Type B pancreatic cell (in vitro differentiated cells): ENCODE results near the gene ATG9B. TPM values are rescaled to one million over a fixed set of nuclear protein-coding genes. Genes with fewer than 3 reads are reported as not detected.

Experiments used
- DNase-seq: peaks from one replicate; pipeline ENCODE4 v3.0.0; 2021; ENCODE audit warnings: mixed read lengths; ENCODE audit not compliant: unreplicated experiment; ENCODE audit errors: extremely low spot score
- H3K27ac Mint-ChIP-seq: 2 replicates; pipeline ENCODE4 v1.8.0; 2021; ENCODE audit warnings: mild to moderate bottlenecking, mixed read lengths
- H3K27me3 Mint-ChIP-seq: 2 replicates; pipeline ENCODE4 v1.8.0; 2021; ENCODE audit warnings: mixed read lengths
- H3K36me3 Mint-ChIP-seq: 2 replicates; pipeline ENCODE4 v1.8.0; 2021; ENCODE audit warnings: mixed read lengths
- H3K4me1 Mint-ChIP-seq: one replicate; pipeline ENCODE4 v1.8.0; 2021; ENCODE audit warnings: mixed read lengths; ENCODE audit not compliant: unreplicated experiment
- H3K4me3 Mint-ChIP-seq: 2 replicates; pipeline ENCODE4 v1.8.0; 2021; ENCODE audit warnings: mild to moderate bottlenecking, mixed read lengths
- H3K9me3 Mint-ChIP-seq: 2 replicates; pipeline ENCODE4 v1.8.0; 2021; ENCODE audit warnings: mixed read lengths
- CTCF ChIP-seq: fragments of 200-600 bp; sonication (generic); conservative IDR thresholded peaks from 2 replicates; pipeline ENCODE4 v1.5.0; 2021; ENCODE audit warnings: antibody characterized with exemption, mild to moderate bottlenecking
- total RNA-seq: library from RNA; stranded (reverse); gene quantifications from 2 replicates; pipeline ENCODE4 v1.2.1, GENCODE V29; 2021; ENCODE audit warnings: low replicate concordance

Gene ATG9B
- total RNA-seq, 1 donor from 2014 or later = 33.8 TPM

- Mint-ChIP-seq H3K9me3 (no peaks in the 10 kb centered on the region), H3K36me3 (peaks cover 4% of the 10 kb centered on the region), H3K4me3 (no peak overlapping the region), H3K4me1 (peaks cover 5% of the 10 kb centered on the region), H3K27me3 (peaks cover 20% of the 10 kb centered on the region), H3K27ac (no peak overlapping the region)
- no peak for TF ChIP-seq CTCF
- DNase-seq = no peak
These were observed 24.7 kb upstream of the ATG9B start for GRCh38 chr7:151048911-151049463.

- Mint-ChIP-seq H3K4me1 (peaks cover 5% of the 10 kb centered on the region), H3K27ac (no peak within 1 kb of the TSS), H3K4me3 (no peak within 1 kb of the TSS), H3K36me3 (peaks cover 4% of the 10 kb centered on the region), H3K9me3 (no peaks in the 10 kb centered on the region), H3K27me3 (peaks cover 20% of the 10 kb centered on the region)
- no peak for TF ChIP-seq CTCF
- DNase-seq = no peak
These were observed 23.9 kb upstream of the ATG9B start, which contains the start of gene ASIC3 for GRCh38 chr7:151047976-151048815. Gene ASIC3, plus strand, starts transcription at chr7:151048531. Its CDS starts 355 bp downstream, at chr7:151048886.

GRCh38 chr7:151046603-151047573 is 22.6 kb upstream of the ATG9B start:
- Mint-ChIP-seq H3K4me3 (no peak overlapping the region), H3K4me1 (peaks cover 5% of the 10 kb centered on the region), H3K27me3 (peaks cover 14% of the 10 kb centered on the region), H3K36me3 (no peaks in the 10 kb centered on the region), H3K9me3 (no peaks in the 10 kb centered on the region), H3K27ac (no peak overlapping the region)
- no peak for DNase-seq
- TF ChIP-seq CTCF = no peak

- Mint-ChIP-seq H3K36me3 (no peaks in the 10 kb centered on the region), H3K9me3 (no peaks in the 10 kb centered on the region), H3K4me1 (peaks cover 5% of the 10 kb centered on the region), H3K27me3 (peaks cover 14% of the 10 kb centered on the region), H3K4me3 (no peak overlapping the region), H3K27ac (no peak overlapping the region)
- no peak for TF ChIP-seq CTCF
- no peak for DNase-seq
These were observed 21.7 kb upstream of the ATG9B start for GRCh38 chr7:151045967-151046366.

GRCh38 chr7:151045262-151045661 is 21.0 kb upstream of the ATG9B start:
- H3K4me1 Mint-ChIP-seq = peaks cover 5% of the 10 kb centered on the region
- H3K36me3 Mint-ChIP-seq = no peaks in the 10 kb centered on the region
- H3K9me3 Mint-ChIP-seq = no peaks in the 10 kb centered on the region
- TF ChIP-seq CTCF = no peak
- H3K4me3 Mint-ChIP-seq = no peak overlapping the region
- peaks cover 9% of the 10 kb centered on the region for H3K27me3 Mint-ChIP-seq
- H3K27ac Mint-ChIP-seq = no peak overlapping the region
- no peak for DNase-seq
